ENCODE measurements around the gene SLC6A18.

GRCh38 chr5:1218351-1219080 is 6.7 kb upstream of the SLC6A18 start:
- TF ChIP-seq CTCF (IDR thresholded peaks at IDR 0.05) (no peak), POLR2A (IDR thresholded peaks at IDR 0.05) (no peak), POLR2AphosphoS5 (IDR thresholded peaks at IDR 0.05) (no peak)

All from prostate gland (tissue), 2 donors.